GM06990 (cell line): ENCODE data around the gene KRTAP22-1.

Experiments
- DNase-seq: peaks from one replicate; pipeline ENCODE4 v3.0.0-alpha.2; 2011; ENCODE audit not compliant: insufficient read length; ENCODE audit errors: extremely low read depth
- H3K27me3 ChIP-seq: replicated peaks from 2 replicates; pipeline ENCODE4 v1.6.0; 2011; ENCODE audit warnings: low read length; ENCODE audit not compliant: control insufficient read depth, insufficient read depth
- H3K36me3 ChIP-seq: 2 replicates; pipeline ENCODE4 v1.5.1; 2011; ENCODE audit warnings: low read length; ENCODE audit not compliant: control insufficient read depth, insufficient read depth
- H3K4me3 ChIP-seq: replicated peaks from 2 replicates; pipeline ENCODE4 v1.5.1; 2011; ENCODE audit warnings: low read depth, mild to moderate bottlenecking, control low read depth, low read length
- TF ChIP-seq, protein P1 (sequence below): IDR thresholded peaks from 2 replicates; pipeline ENCODE4 v1.5.1; 2011; ENCODE audit warnings: low read length, control low read depth, mild to moderate bottlenecking, inconsistent platforms; ENCODE audit not compliant: insufficient read depth, poor library complexity, severe bottlenecking

The KRTAP22-1 gene

DNA sequence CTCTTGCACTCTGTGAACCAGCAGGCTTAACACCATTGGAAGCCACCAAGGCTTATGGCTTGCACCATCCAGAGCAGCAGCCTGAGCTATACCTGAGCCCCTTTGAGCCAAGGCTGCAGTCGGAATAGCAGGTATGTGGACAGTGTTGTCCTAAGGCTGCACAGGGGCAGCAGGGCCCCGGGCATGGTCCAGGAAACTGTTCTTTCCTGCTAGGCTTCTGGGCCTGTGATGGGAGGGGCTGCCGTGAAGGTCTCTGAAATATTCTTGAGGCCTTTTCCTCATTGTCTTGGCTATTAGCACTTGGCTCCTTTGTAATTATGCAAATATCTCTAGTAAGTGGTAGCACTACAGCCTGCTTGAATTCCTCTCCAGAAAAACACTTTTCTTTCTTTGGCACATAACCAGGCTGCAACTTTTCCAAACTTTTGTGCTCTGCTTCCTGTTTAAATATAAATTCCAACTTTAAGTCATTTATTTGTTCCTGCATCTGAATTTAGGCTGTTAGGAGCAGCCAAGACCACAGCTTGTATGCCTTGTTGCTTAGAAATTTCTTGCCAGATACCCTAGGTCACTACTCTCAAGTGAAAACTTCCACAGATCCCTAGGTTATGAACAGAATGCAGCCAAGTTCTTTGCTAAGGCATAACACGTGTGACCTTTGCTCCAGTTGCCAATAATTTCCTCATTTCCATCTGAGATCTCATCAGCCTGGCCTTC, 24.7 kb downstream of the KRTAP22-1 start:
- TF ChIP-seq, protein P1, sequence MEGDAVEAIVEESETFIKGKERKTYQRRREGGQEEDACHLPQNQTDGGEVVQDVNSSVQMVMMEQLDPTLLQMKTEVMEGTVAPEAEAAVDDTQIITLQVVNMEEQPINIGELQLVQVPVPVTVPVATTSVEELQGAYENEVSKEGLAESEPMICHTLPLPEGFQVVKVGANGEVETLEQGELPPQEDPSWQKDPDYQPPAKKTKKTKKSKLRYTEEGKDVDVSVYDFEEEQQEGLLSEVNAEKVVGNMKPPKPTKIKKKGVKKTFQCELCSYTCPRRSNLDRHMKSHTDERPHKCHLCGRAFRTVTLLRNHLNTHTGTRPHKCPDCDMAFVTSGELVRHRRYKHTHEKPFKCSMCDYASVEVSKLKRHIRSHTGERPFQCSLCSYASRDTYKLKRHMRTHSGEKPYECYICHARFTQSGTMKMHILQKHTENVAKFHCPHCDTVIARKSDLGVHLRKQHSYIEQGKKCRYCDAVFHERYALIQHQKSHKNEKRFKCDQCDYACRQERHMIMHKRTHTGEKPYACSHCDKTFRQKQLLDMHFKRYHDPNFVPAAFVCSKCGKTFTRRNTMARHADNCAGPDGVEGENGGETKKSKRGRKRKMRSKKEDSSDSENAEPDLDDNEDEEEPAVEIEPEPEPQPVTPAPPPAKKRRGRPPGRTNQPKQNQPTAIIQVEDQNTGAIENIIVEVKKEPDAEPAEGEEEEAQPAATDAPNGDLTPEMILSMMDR, result no peak
- no peaks in the 10 kb centered on the region for H3K27me3 ChIP-seq
- no peaks in the 10 kb centered on the region for H3K36me3 ChIP-seq
- no peak overlapping the region for H3K4me3 ChIP-seq
- no peak for DNase-seq

DNA sequence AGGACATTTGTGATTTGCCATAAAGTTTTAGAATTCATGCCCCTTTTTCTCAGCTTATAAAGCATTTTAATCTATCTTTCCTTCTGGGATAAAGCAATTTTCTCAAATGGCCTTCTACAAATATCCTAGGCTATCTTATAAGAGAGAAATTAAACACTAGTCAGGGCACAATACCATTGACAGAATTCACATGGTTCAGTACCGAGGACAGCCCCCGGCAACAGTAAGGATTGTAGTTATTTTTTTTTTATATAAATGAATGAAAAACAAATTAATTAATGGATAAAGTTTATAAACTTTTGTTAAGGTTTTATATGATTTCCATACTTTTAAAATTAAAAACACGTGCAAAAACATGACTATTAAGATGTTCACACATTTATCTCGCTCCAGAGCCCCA, 27.2 kb downstream of the KRTAP22-1 start:
- DNase-seq, result no peak
- TF ChIP-seq, protein P1, result no peak
- Histone ChIP-seq H3K27me3 (no peaks in the 10 kb centered on the region), H3K36me3 (no peaks in the 10 kb centered on the region), H3K4me3 (no peak overlapping the region)

DNA sequence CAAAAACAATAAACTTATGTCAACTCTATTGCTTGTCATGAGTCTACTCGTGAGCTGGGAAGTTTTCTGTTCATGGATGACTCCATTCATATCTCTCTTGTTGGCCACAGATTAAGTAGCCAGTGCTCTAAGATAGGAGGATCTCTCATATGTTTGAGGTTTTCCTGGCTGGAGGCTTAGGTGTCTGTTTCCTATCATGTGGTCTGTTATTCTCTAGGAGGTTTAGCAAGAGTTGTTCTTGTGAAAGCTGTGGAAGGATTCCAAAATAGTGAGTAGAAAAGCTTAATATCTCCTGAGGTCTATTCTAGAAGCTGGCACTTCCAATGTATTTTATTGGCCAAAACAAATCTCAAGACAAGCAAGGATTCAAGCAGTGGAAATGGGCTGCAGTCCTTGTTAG, 28.3 kb downstream of the KRTAP22-1 start:
- DNase-seq, result no peak
- Histone ChIP-seq H3K36me3 (no peaks in the 10 kb centered on the region), H3K27me3 (no peaks in the 10 kb centered on the region), H3K4me3 (no peak overlapping the region)
- TF ChIP-seq, protein P1, result no peak

DNA sequence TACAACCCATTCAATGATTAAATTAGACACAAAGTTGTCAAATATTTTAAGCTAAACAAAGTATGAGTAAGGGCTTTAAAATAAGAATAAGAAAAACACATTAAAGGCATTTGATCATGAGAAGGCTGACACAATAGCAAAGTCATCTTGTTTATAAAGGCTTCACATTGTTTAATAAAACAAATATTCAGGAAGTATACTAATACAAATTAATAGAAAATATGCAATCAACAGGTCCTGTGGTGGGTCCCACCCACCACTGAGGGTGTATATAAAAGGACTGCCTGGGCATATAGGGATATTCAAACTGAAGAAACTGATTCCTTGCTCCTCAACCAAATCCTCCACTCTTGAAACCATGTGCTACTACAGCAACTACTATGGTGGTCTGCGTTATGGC, 34.0 kb downstream of the KRTAP22-1 start, which contains the start of gene KRTAP20-2:
Gene KRTAP20-2, plus strand, starts transcription at position 301 of the 400 bp plus-strand sequence. Its CDS starts 58 bp downstream, at position 359.
- no peak within 1 kb of the TSS for H3K4me3 ChIP-seq
- no peaks in the 10 kb centered on the region for H3K27me3 ChIP-seq
- no peaks in the 10 kb centered on the region for H3K36me3 ChIP-seq
- DNase-seq, result no peak
- TF ChIP-seq, protein P1, result no peak

DNA sequence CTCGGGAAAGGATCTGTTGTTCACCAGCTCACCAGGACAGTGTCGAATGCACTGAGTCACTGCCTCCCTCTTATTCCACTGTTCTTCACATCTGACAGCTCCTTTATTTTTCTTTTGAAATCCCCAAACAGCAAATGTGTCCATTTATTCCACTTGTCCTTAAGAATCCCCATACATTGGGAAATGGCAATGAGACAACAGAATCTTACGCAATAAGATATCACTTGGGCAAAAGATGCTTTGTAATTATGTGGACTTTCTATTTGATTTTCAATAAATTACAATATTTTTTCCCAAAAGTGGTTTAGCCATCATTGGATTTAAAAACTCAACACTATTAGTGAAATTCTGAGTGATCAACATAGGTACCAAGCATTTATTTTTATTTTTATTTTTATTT, 37.8 kb downstream of the KRTAP22-1 start:
- TF ChIP-seq, protein P1, result no peak
- Histone ChIP-seq H3K36me3 (no peaks in the 10 kb centered on the region), H3K27me3 (no peaks in the 10 kb centered on the region)

More for the DNA sequence above, 37.8 kb downstream of the KRTAP22-1 start:
- H3K4me3 ChIP-seq, result no peak overlapping the region
- no peak for DNase-seq
